ENCODE results near the gene TPRKB.
"Not testable (repeated sequence)": the region's sequence is repeated elsewhere in the genome, so short reads cannot be mapped to it uniquely, and the experiment has no call there.

DNA sequence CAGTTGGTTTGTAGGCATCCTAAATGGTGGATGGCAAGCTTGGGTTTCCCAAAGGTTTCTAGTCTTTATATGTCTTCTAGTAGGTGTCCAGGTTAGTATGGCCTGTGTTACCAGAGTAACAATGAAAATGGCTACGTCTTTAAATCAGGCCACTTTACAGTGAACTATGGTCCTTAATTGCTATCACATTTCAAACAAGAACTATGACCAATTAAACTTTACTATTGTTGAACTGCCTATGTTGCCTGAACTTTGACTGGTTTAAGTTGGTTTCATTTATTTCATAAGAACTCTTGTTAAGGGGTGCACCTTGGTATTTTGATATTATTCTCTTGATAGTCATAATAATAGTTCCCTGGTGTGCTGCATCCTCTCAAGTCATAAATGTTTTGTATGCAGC, 40.2 kb downstream of the TPRKB start:
- not testable (repeated sequence) for TF ChIP-seq CTCF, POLR2A (IDR thresholded peaks at IDR 0.05)
